Upper lobe of right lung (tissue), 1 donor: ENCODE data around the gene OSBPL10. TPM values are rescaled to one million over a fixed set of nuclear protein-coding genes. Genes with fewer than 3 reads are reported as not detected.
A peak's percentile ranks its signal among the peaks of the same experiment; 100 is the strongest.

Source experiments
- ATAC-seq: fragments of 200-7000 bp; cut with Tn5 transposase; one replicate; pipeline ENCODE4 v1.9.1; 2020; ENCODE audit warnings: mild to moderate bottlenecking, moderate library complexity
- DNase-seq: peaks from one replicate; pipeline ENCODE4 v3.0.0-alpha.2; 2020
- H3K27ac ChIP-seq: fragments of 200-600 bp; one replicate; pipeline ENCODE4 v1.8.0; 2022
- H3K27me3 ChIP-seq: fragments of 200-600 bp; one replicate; pipeline ENCODE4 v1.8.0; 2022; ENCODE audit warnings: mild to moderate bottlenecking
- H3K36me3 ChIP-seq: fragments of 200-600 bp; one replicate; pipeline ENCODE4 v1.8.0; 2022
- H3K4me1 ChIP-seq: fragments of 200-600 bp; one replicate; pipeline ENCODE4 v1.8.0; 2022
- H3K4me3 ChIP-seq: fragments of 200-600 bp; one replicate; pipeline ENCODE4 v1.8.0; 2022; ENCODE audit warnings: mild to moderate bottlenecking
- H3K9me3 ChIP-seq: fragments of 200-600 bp; one replicate; pipeline ENCODE4 v1.8.0; 2022
- intact Hi-C: fragments of 100-400 bp; cut with DNase I; formaldehyde crosslinking; loops from one replicate; pipeline ENCODE4 v1.11.0; 2022
- total RNA-seq: library from RNA; stranded (reverse); fragmentation: NEBNext Ultra II Directional; extraction: Animal tissue kit (Norgen Biotek cat#: 25700); gene quantifications from one replicate; pipeline ENCODE4 v1.2.1, GENCODE V29; 2021
- TF ChIP-seq, protein P1 (sequence below): fragments of 200-600 bp; IDR thresholded peaks from one replicate; pipeline ENCODE4 v1.8.0; 2022; ENCODE audit warnings: antibody characterized with exemption
- donor health status: DM: no; HTN: yes; CAD: no; lungs with severe emphysema.

Gene OSBPL10
- total RNA-seq, 1 donor from 2014 or later = 30.8 TPM

DNA sequence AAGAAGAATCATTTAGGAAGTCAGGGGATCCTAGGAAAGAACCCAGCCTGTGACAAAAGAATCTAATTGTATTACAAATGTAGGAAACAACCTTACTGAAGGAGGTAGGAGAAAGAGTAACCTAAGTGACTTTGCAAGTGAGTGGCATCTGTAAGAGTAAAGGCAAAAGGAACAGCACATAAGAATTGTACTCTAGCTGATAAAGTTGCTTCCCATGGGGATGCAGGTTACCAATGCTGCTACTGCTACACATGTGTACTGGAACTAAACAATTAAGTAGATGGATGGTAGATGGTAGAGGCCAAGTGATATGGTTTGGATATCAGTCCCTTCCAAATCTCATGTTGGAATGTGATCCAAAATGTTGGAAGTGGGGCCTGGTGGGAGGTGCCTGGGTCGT, 60.8 kb downstream of the OSBPL10 start:
- intact Hi-C loops = no loop called here
- Histone ChIP-seq H3K4me1 (peaks cover 23% of the 10 kb centered on the region), H3K27me3 (no peaks in the 10 kb centered on the region), H3K4me3 (no peak overlapping the region), H3K36me3 (no peaks in the 10 kb centered on the region), H3K27ac (no peak overlapping the region), H3K9me3 (peaks cover 3% of the 10 kb centered on the region)
- ATAC-seq (no peak), DNase-seq (no peak)
- TF ChIP-seq, protein P1, sequence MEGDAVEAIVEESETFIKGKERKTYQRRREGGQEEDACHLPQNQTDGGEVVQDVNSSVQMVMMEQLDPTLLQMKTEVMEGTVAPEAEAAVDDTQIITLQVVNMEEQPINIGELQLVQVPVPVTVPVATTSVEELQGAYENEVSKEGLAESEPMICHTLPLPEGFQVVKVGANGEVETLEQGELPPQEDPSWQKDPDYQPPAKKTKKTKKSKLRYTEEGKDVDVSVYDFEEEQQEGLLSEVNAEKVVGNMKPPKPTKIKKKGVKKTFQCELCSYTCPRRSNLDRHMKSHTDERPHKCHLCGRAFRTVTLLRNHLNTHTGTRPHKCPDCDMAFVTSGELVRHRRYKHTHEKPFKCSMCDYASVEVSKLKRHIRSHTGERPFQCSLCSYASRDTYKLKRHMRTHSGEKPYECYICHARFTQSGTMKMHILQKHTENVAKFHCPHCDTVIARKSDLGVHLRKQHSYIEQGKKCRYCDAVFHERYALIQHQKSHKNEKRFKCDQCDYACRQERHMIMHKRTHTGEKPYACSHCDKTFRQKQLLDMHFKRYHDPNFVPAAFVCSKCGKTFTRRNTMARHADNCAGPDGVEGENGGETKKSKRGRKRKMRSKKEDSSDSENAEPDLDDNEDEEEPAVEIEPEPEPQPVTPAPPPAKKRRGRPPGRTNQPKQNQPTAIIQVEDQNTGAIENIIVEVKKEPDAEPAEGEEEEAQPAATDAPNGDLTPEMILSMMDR = no peak

DNA sequence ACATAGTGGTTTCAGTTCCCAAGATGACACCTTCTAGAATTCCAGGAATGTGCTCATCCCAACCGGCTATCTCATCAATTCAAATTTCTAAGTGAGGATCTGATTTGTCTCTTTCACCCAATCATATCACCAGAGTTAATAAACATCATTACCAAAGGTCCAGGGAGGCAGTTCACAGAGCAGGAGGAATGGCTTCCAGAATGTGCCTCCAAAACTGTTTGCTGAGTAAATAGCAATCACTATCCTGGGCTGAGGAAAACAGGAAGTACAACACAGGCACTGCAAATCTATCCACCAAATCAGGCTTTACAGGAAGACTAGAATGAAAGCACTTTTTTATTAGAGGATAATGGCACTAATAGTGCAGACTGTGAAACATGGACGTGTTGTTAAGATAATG, 61.5 kb downstream of the OSBPL10 start:
- TF ChIP-seq, protein P1 = no peak
- Histone ChIP-seq H3K4me3 (no peak overlapping the region), H3K27me3 (no peaks in the 10 kb centered on the region), H3K27ac (no peak overlapping the region), H3K36me3 (no peaks in the 10 kb centered on the region), H3K4me1 (peaks cover 23% of the 10 kb centered on the region), H3K9me3 (peaks cover 3% of the 10 kb centered on the region)
- no peak for DNase-seq
- no peak for ATAC-seq
- intact Hi-C loops = no loop called here

DNA sequence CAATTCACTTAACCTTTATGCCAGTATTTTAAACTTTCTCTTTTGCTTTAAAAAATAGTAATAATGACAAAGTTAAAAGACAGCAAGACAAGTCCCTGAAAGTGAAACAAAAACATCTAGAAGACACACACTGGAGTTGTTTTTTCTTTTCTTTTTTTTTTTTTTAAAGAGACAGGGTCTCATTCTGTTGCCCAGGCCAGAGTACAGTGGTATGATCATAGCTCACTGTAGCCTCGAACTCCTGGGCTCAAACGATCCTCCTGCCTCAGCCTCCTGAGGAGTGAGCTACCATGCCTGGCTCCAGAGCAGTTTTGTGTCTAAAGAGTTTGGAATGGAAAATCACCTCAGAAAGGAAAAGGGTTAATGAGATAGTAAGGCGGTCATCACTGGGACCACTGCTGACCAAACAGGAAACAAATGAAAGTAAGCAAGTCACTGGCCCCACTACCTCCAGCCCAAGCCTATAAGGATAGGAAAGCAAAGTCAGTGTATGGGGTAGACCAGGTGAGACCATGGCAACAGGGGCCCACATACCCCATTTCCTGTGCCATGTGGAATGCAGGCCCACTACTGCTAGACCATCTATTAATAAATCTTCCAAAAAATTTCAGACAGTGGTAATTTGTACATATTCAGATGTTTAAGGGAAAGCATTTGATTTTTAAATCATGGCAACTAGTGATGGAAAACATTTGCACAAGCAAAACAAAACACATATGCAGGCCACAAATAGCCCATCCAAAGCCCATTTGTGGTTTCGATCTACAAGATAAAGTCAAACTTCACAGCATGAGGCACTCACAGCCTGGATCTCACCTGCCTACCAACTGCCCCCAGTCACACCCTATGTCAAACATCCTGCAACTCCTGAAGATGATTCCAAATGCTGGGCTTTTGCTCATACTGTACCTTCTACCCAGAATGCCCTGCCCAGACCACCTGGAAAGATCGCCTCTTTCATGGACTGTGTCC, 62.6 kb downstream of the OSBPL10 start:
- peak overlapping the region; percentile 3 for H3K27ac ChIP-seq

DNA sequence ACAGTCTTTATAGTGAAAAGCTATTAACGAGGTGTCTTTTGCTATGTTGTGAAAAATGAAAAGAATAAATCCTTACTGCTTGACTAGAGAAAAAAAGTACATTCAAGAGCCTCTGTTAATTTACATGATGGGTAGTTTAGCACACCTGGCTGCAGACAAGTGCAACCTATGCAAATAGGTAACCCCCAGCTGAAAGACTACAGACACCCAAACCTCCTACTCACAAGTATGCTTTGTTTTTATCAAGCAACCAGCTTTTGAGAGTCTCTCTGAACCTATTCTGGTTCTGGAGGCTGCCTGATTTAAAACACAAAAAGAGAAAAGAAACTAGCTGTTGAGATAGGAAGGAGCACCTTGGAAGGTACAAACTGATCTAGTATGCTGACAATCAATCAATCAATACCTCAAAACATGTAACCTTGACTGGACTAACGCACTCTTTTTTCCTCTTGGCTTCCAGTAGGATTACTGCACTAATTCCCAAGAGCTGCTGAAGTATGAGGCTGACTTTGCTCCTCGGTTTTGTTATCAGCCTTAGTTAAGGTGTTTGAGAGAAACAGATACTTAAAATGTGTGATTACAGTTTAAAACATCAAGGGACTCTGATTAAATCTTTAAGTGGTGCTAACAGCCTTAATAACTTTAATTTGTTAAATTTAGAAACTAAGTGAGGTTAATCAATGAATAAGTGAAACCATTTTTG, 63.6 kb downstream of the OSBPL10 start:
- Histone ChIP-seq H3K4me3 (peak overlapping the region; percentile 24), H3K36me3 (no peaks in the 10 kb centered on the region), H3K4me1 (peaks cover 23% of the 10 kb centered on the region), H3K27me3 (no peaks in the 10 kb centered on the region), H3K9me3 (peaks cover 3% of the 10 kb centered on the region), H3K27ac (peak overlapping the region; percentile 33)
- intact Hi-C loops = no loop called here
- ATAC-seq (no peak), DNase-seq (no peak)
- TF ChIP-seq, protein P1 = no peak

More for the DNA sequence above, 62.6 kb downstream of the OSBPL10 start:
- intact Hi-C loops = no loop called here
- Histone ChIP-seq H3K27me3 (no peaks in the 10 kb centered on the region), H3K36me3 (no peaks in the 10 kb centered on the region), H3K4me1 (peaks cover 23% of the 10 kb centered on the region), H3K9me3 (peaks cover 3% of the 10 kb centered on the region), H3K4me3 (peak overlapping the region; percentile 24)
- DNase-seq (no peak), ATAC-seq (no peak)
- TF ChIP-seq, protein P1 = no peak

DNA sequence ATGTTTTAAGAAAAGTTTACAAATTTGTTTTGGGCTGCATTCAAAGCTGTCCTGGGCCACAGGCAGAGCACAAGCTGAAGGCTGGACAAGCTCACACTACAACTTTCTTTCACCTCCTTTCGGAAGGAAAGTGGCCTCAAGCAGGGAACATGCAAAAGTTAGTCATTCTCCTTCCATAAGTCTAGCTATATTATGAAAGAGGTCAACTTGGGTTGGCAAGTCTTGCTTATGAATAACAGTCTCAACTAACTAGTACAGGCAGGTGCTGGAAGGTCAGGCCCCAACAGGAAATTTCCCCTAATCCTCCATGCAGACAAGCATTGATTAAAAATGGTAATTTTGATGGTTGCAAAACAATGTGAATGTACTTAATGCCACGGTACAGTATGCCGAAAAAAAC, 69.4 kb downstream of the OSBPL10 start:
- H3K4me1 ChIP-seq = peaks cover 6% of the 10 kb centered on the region
- H3K4me3 ChIP-seq = no peak overlapping the region
- ATAC-seq = no peak
- TF ChIP-seq, protein P1 = no peak
- H3K9me3 ChIP-seq = no peaks in the 10 kb centered on the region
- intact Hi-C loops = no loop called here
- no peak overlapping the region for H3K27ac ChIP-seq
- no peaks in the 10 kb centered on the region for H3K36me3 ChIP-seq
- DNase-seq = no peak
- no peaks in the 10 kb centered on the region for H3K27me3 ChIP-seq
